Measurements from ENCODE around the gene CLCN6. TPM values are rescaled to one million over a fixed set of nuclear protein-coding genes. Genes with fewer than 3 reads are reported as not detected.

Gene CLCN6
- total RNA-seq, 4 donors from 2014 or later = 28.4 to 63.7 (median 30.2) TPM

DNA sequence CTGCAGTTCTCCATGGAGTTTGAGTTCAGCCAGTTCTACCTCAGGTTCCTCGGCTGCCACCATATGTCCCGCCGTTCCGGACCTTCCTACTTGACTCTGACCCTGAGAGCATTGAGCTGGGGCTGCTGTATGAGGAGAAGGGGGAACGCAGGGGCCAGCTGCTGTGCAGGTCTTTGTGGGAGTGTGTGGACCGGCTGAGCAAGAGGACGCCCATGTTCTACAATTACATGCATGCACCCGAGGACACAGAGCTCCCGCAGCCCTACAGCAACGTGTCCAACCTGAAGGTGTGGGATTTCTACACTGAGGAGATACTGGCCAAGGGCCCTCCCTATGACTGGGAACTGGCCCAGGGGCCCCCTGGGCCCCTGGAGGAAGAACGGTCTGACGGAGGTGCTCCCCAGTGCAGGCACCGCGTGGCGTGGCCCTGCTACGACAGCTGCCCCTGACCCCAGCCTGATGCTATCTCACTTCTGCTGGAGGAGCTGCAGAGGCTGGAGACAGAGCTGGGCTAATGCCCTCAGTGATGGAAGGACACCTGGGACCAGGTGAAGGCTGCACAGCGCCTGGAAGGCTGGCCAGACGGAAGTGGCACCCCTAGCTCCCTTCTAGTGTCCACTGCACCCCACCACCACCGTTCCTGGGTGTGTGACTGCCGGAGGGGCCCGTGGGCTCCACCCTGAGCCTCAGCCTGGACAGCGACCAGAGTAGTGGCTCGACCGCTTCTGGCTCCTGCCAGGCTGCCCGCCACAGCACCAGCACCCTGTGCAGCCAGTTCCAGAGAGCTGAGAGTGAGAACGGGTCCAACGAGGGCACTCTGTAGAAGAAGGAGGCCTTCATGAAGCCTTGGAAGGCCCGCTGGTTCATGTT, 73.6 kb downstream of the CLCN6 start:
- TF ChIP-seq POLR2A (IDR thresholded peaks at IDR 0.05) (no peak), CTCF (IDR thresholded peaks at IDR 0.05) (no peak)
- no peaks in the 10 kb centered on the region for H3K27me3 ChIP-seq
- H3K9me3 ChIP-seq = no peaks in the 10 kb centered on the region
- no peak for DNase-seq
- H3K36me3 ChIP-seq = no peaks in the 10 kb centered on the region
- no peak overlapping the region for H3K27ac ChIP-seq
- no peak overlapping the region for H3K4me3 ChIP-seq
- peaks cover 0 to 11% (median 0%) of the 10 kb centered on the region in 4 donors for H3K4me1 ChIP-seq

GRCh38 chr1:11880181-11880575, 74.2 kb downstream of the CLCN6 start:
- Histone ChIP-seq H3K27ac (peak overlapping the region in 1 of 4 donors; percentile 39), H3K9me3 (no peaks in the 10 kb centered on the region), H3K27me3 (no peaks in the 10 kb centered on the region), H3K4me1 (peaks cover 0 to 11% (median 0%) of the 10 kb centered on the region in 4 donors), H3K36me3 (no peaks in the 10 kb centered on the region), H3K4me3 (no peak overlapping the region)
- no peak for TF ChIP-seq POLR2A (IDR thresholded peaks at IDR 0.05)
- TF ChIP-seq CTCF (IDR thresholded peaks at IDR 0.05) = no peak
- no peak for DNase-seq

- Histone ChIP-seq H3K4me3 (no peak overlapping the region), H3K27ac (no peak overlapping the region), H3K4me1 (peaks cover 0 to 11% (median 0%) of the 10 kb centered on the region in 4 donors), H3K9me3 (no peaks in the 10 kb centered on the region), H3K36me3 (no peaks in the 10 kb centered on the region), H3K27me3 (no peaks in the 10 kb centered on the region)
- no peak for TF ChIP-seq POLR2A (IDR thresholded peaks at IDR 0.05)
- no peak for TF ChIP-seq CTCF (IDR thresholded peaks at IDR 0.05)
- no peak for DNase-seq
Measured at GRCh38 chr1:11880911-11881748, 75.1 kb downstream of the CLCN6 start.

DNA sequence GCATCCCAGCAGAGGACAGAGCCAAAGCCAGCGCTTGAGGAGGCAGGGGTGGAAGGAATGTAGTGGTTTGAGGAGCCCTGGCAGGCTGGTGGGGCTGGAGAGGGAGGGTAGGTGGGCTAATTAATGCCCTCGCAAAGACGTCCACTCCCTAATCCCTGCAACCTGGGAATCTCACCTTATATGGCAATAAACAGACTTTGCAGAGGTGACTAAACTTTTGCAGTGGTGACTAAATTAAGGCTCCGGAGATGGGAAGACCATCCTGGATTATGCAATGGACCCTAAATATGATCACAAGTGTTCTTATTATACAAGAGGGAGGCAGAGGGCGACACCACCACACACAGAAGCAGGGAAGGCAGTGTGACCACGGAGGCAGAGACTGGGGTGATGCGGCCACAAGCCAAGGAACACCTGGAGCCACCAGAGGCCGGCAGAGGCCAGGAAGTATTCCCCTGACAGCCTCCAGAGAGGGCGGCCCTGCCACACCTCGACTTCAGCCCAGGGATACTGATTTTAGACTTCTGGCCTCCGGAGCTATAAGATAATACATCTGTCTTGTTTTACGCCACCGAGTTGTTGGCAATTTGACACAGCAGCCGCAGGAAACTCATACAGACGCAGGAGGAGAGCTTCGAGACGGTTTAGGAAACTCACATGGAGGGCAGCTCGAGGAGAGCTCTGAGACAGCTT, 75.9 kb downstream of the CLCN6 start:
- H3K27me3 ChIP-seq = no peaks in the 10 kb centered on the region
- H3K36me3 ChIP-seq = no peaks in the 10 kb centered on the region
- TF ChIP-seq POLR2A (IDR thresholded peaks at IDR 0.05) (no peak), CTCF (IDR thresholded peaks at IDR 0.05) (no peak)
- H3K27ac ChIP-seq = no peak overlapping the region
- peaks cover 0 to 11% (median 0%) of the 10 kb centered on the region in 4 donors for H3K4me1 ChIP-seq
- H3K9me3 ChIP-seq = no peaks in the 10 kb centered on the region
- DNase-seq = no peak
- H3K4me3 ChIP-seq = no peak overlapping the region

DNA sequence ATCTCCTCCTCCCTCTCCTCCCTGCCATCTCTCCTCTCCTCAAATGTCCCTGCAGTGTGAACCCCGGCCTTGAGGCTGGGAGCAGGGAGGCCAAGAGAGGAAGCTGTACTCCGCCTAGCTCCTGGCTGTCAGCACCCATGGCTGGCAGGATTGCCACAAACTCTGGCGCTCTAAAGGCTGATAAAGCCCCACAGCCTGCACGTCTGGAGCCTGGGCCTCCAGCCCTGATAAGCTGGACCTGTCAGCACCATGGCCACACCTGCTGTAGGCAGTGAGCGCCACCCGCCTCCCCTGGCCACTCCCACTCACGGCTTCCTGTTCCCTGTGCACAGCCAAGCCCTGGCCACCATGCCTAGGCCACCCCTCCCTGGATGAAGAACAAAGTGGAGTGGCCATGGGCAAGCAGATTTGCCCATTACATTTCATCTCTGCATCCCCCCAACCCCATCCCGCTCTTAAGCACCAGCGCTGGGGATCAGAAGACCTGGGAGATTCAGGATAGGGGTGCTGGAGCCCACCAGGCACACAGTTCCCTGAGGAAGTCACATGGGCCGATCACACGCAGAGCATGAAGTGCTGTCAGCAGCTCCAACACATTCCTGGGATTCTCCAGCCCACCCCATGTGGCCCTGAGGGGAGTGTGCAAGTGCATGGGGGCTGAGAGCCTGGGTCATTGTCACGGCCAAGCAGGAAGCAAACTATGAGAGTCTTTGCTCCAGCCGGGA, 77.0 kb downstream of the CLCN6 start:
- peaks cover 0 to 11% (median 0%) of the 10 kb centered on the region in 4 donors for H3K4me1 ChIP-seq
- TF ChIP-seq POLR2A (IDR thresholded peaks at IDR 0.05) (no peak), CTCF (IDR thresholded peaks at IDR 0.05) (no peak)
- no peaks in the 10 kb centered on the region for H3K36me3 ChIP-seq
- H3K9me3 ChIP-seq = no peaks in the 10 kb centered on the region
- H3K27me3 ChIP-seq = no peaks in the 10 kb centered on the region
- no peak overlapping the region for H3K4me3 ChIP-seq
- peak in 2 of 3 donors; percentile 64 to 75 for DNase-seq
- H3K27ac ChIP-seq = no peak overlapping the region
